GM19240 (cell line): ENCODE measurements around the gene ITGB1.

Experiments used
- DNase-seq: peaks from one replicate; pipeline ENCODE4 v3.0.0; 2011; ENCODE audit warnings: low spot score; ENCODE audit not compliant: insufficient read length

The ITGB1 gene

DNA sequence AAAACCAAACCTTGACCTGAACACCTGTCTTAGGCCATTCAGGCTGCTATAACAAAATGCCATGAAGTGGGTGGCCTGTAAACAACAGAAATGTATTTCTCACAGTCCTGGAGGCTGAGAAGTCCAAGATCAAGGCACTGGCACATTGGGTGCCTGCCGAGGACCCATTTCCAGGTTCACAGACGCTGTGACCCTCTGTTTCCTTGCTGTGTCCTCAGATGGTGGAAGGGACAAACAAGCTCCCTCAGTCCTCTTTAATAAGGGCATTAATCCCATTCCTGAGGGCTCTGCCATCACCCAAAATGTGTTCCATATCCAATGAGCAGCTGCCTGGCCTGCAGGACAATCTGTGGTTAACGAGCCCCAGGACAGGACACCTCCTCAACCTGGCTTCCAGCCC lies 67.6 kb downstream of the ITGB1 start:
- no peak for DNase-seq

DNA sequence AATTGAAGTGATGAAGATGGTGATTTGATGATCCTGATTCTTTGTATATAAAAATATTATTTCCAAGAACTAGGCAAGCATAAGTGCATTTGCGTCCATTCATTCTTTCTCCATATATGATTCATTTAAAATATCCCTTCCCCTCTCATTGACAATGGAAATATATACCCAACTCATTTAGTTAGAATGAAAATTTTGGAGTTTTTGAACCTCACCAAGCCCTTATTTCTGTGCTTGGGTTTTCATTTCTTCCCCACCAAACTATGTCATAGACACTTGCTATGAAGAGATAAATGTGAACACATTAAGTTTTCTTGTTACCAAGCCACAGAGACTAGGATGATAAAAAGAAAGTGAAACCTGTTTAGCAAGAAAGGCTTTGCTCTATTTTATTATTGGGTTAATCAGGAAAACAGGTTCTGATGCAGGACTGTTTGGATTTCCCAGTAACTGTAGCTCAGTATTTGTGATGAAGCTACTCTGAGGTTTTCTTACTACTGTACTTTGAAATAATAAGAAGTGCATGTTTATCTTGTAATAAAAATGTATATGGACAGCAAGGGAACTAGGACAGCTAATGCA lies 68.3 kb downstream of the ITGB1 start:
- no peak for DNase-seq

DNA sequence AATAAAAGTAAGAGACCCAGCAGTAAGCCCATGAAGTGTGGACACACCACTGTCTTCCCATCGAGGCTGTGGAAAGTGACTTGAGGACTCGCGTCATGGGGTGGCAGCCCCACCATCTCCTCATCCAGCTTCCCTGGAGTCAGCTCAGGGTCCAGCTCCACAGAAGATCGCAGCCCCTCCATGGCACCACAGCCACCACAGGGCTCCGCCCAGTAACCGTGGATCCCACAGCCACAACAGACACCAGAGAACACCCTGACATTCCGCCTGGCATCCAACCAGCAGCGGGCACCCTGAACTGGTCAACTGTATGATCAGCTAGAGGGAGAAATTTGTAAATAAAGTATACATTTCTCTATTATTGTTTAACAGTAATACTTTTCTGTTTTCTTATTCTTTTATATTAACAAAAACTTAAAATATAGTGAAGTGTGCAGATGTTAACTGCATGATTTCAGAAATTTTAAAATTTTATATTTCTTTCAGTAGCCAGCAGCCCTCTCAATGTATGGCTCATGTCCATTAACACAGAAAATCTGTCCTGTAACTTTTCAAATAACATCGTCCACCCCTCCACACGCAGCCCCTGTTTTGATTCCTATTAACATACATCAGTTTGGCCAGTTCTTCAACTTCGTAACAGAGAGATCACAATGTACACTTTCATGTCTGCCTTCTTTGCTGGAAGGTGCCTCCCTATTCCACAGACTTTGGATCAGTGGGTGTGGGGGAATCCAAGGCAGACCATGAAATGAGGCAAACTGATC lies 69.7 kb downstream of the ITGB1 start:
- no peak for DNase-seq

DNA sequence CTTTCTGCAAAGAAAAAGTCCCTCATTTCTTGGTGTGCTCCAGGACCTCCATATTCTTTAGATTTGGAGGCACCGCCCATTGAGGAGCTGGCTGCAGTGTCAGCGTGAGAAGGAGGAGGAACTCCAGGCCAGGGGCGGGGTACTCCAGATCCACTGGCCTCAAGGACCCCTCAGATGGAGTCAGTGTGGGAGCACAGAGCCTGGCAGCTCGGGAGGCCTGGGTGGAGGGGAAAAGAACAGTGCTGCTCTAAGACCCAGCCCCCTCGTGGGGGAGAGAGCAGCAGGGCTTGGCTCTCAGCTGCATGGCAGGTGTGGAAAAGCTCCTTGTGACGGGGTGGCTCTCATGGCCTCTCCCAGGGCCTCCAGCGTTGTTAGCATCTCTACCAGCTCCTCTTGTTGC lies 70.5 kb downstream of the ITGB1 start:
- DNase-seq, result no peak

DNA sequence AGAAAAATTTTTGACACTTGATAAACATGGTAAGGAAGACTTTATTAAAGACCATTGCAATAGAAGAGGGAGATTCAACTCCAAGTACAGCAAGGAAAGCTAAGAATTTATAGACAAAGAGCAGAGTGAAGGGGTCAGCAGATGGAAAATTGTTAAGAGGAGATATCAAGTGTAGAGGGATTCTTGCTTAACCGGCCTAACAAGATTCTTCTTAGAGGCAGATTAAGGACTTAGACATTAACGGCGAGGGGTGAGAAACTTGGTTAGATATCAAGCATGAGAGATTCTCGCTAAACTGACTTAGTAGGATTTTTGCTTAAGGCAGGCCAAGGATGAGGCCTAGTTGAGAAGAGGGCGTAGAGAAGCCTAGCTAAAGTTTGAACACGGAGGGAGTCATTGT lies 76.0 kb downstream of the ITGB1 start:
- DNase-seq, result no peak

DNA sequence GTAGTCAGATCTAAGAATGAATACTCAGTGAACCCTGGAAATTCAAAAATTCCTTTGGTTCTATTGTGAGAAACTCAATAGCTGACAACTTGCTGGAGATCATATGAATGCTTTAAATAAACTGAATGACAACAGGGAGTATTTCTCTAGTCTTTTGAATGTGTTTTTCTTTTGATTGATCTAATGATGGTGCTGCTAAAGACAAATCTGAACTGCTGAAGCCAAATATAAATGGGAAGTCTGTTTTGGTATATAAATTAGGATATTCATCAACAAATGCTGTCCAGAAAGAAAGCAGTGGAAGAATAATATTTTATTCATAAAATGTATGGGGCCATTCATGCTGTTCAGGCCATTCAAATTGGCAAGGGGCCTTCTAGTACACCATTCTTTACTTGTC lies 79.4 kb downstream of the ITGB1 start:
- DNase-seq, result no peak

DNA sequence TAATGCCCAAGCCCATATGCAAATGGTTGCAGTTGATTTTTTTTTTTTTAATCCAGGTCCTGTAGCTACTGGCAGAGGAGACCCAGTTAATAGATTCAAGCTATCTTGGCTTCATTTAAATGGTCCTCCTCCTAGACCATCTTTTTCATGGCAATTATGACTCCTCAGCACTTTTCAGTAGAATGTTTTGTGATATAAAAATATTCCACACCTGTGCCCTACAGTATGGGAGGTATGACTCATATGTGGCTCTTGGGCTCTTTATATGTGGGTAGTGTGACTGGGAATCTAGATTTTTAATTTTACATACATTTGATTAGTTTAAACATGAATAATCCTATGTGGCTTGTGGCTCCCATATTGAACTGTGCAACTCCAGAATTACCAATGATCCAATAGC lies 80.1 kb downstream of the ITGB1 start:
- DNase-seq, result no peak

DNA sequence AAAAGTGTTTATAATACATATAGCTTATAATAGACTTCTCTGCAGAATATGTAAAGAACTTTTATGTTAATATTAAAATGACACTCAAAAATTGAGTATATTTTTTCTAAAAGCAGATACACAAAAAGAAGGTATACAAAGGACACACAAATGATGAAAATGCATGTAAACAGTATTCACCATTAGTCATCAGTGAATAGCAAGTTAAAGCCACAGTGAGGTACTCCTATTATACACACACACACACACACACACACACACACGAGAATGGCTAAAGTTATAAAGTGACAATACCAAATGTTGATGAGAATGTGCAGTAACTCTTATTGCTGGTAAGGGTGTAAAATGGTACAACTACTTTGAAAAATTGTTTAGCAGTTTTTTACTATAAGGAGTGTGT lies 92.9 kb downstream of the ITGB1 start:
- no peak for DNase-seq

DNA sequence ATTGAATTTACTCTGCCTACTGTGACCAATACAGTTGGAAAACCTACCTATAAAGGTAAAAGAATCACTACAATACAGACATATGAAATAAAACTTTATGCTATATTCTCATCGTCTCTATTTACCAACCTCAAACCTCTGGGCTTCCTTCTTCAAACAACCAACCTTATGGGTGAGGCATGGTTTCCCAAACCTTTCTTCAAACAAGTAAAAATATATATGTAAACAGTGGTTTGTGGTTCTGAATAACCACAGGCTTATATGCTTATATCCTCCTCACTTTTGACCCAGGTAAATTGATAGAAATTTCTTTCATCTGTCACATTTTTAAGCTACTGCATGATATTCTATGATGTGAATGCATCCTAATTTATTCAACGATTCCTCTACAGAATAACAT lies 103.6 kb downstream of the ITGB1 start:
- no peak for DNase-seq

DNA sequence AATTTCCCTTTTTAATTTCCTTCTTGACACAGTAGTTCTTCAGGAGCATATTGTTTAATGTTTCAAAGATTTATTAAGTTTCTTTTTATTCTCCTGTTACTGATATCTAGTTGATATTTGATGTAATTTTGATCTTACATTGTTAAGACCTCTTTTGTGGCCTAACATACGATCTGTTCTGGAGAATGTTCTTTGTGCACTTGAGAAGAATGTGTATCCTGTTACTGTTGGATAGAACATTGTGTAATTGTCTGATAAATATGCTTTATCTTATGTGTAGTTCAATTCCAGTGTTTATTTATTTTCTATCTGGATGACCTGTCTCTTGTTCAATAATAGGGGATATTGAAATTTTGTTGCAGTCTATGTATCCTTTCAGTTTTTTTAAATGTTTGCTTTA lies 106.7 kb downstream of the ITGB1 start:
- no peak for DNase-seq
